ENCODE results near the gene KLC3.
"Not testable (repeated sequence)": the region's sequence is repeated elsewhere in the genome, so short reads cannot be mapped to it uniquely, and the experiment has no call there.

Gene KLC3

DNA sequence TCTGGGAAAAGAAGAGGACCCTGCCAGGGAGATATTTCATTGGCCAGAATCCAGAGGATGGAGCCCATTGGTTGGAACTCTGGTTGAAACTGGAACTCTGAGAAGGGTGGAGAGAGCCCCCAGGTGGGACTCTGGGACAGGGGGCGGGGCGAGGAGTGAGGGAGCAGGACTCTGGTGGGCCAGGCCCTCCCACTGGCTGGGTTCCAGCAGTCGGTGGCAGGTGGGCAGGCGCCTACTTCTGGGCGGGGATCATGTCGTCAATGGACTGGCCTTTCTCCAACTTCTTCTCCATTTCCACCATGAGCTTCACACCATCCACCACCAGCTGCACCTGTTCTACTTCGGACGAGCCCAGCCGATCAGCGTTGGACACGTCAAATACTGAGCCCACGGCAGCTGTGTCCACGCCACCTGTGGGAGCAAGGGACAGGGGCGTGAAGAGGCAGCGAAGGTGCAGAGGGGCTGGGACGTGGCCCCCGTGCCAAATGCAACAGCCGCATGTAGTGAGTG lies 34.0 kb upstream of the KLC3 start:
- no peak for ATAC-seq
- Mint-ChIP-seq H3K4me3 (no peak overlapping the region), H3K36me3 (peaks cover 13% of the 10 kb centered on the region), H3K4me1 (peaks cover 6% of the 10 kb centered on the region), H3K27ac (no peak overlapping the region), H3K9me3 (peaks cover 3% of the 10 kb centered on the region)
- no peak for DNase-seq (ENCODE audit: low spot score in 2 of 2)

DNA sequence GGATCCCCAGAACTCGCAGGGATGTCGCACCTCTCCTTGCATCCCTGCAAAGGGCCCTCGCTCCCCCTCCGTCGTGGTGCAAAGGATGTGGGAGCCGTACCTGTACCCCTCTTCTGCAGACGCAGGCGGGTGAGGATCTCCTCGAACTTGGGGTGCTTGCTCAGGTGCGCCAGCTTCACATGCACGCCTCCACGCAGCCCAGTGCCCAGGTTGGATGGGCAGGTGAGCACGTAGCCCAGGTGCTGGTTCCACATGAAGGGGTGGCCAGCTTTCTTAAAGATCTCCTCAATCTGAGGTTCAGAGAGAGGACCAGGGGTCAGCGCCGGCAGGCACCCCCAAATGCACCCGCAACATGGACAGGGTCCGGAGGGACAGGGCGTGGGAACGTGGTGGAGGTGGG lies 33.2 kb upstream of the KLC3 start:
- no peak overlapping the region for H3K4me3 Mint-ChIP-seq
- H3K36me3 Mint-ChIP-seq, result peaks cover 13% of the 10 kb centered on the region
- peaks cover 3% of the 10 kb centered on the region for H3K9me3 Mint-ChIP-seq
- peak overlapping the region; percentile 69 for H3K27ac Mint-ChIP-seq
- no peak for ATAC-seq
- DNase-seq (ENCODE audit: low spot score in 2 of 2), result no peak
- peaks cover 6% of the 10 kb centered on the region for H3K4me1 Mint-ChIP-seq

DNA sequence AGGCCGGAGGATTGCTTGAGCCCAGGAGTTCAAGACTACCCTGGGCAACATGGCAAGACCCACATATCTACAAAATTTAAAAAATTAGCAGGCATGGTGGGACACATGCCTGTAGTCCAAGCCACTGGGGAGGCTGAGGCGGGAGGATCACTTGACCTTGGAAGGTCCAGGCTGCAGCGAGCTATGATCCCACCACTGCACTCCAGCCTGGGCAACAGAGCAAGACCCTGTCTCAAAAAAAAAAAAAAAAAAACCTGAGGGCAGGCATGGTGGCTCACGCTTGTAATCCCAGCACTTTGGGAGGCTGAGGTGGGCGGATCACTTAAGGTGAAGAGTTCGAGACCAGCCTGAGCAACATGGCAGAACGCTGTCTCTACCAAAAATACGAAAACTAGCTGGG lies 31.2 kb upstream of the KLC3 start:
- not testable (repeated sequence) for ATAC-seq; H3K27ac Mint-ChIP-seq; H3K4me1 Mint-ChIP-seq; H3K4me3 Mint-ChIP-seq; H3K36me3 Mint-ChIP-seq; H3K9me3 Mint-ChIP-seq; DNase-seq (ENCODE audit: low spot score in 2 of 2)

DNA sequence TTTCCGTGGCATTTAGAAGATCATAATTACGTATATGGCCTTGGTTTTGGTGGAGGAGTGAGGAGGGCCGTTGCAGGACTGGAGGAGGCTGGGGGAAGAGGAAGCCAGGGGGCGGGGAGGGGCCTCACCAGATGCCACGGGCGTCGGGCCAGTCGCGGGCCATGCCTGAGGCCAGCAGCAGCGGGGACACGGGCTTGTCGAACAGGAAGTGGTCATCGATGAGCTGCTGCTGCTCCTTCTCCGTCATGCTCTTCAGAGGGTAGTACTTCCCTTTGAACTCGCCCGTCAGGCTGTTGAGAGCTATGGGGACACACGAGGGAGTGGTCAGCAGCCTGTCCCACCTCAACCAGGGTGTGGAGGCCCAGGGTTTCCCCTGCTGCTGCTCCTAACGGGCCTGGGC lies 28.9 kb upstream of the KLC3 start:
- no peaks in the 10 kb centered on the region for H3K9me3 Mint-ChIP-seq
- H3K4me3 Mint-ChIP-seq, result no peak overlapping the region
- DNase-seq (ENCODE audit: low spot score in 2 of 2) (no peak), ATAC-seq (no peak)
- no peak overlapping the region for H3K27ac Mint-ChIP-seq
- H3K4me1 Mint-ChIP-seq, result no peaks in the 10 kb centered on the region
- peaks cover 5% of the 10 kb centered on the region for H3K36me3 Mint-ChIP-seq

DNA sequence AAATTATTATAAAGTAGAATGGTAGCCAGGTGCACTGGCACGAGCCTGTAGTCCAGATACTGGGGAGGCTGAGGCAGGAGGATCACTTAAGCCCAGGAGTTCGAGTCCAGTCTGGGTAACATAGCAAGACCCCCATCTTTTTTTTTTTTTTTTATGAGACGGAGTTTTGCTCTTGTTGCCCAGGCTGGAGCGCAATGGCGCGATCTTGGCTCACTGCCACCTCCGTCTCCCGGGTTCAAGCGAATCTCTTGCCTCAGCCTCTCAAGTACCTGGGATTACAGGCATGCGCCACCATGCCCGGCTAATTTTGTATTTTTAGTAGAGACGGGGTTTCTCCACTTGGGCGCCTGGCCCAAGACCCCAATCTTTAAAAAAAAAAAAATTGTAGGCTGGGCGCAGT lies 28.3 kb upstream of the KLC3 start:
- DNase-seq (ENCODE audit: low spot score in 2 of 2); H3K9me3 Mint-ChIP-seq; H3K4me1 Mint-ChIP-seq; ATAC-seq; H3K4me3 Mint-ChIP-seq; H3K36me3 Mint-ChIP-seq; H3K27ac Mint-ChIP-seq: not testable (repeated sequence)

DNA sequence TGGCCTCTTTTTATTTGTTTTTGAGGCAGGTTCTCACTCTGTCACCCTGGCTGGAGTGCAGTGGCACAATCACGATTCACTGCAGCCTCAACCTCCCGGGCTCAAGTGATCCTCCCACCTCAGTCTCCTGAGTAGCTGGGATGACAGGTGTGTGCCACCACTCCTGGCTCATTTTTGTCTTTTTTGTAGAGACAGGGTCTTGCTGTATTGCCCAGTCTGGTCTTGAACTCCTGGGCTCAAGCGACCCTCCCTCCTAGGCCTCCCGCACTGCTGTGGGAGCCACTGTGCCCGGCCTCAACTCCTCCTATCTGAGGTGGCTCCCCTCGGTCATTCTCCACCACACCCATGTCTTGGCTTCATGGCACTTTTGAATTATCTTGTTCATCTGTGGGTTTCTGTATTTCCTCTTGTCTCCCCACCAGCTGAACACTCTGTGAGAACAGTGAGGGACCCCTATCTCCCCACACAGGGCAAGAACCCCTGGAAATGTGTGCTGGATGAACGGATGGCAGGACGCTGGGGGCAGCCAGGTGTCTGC lies 25.8 kb upstream of the KLC3 start:
- Mint-ChIP-seq H3K27ac (no peak overlapping the region), H3K9me3 (no peaks in the 10 kb centered on the region), H3K4me3 (no peak overlapping the region), H3K36me3 (no peaks in the 10 kb centered on the region), H3K4me1 (no peaks in the 10 kb centered on the region)
- ATAC-seq, result no peak
- no peak for DNase-seq (ENCODE audit: low spot score in 2 of 2)

DNA sequence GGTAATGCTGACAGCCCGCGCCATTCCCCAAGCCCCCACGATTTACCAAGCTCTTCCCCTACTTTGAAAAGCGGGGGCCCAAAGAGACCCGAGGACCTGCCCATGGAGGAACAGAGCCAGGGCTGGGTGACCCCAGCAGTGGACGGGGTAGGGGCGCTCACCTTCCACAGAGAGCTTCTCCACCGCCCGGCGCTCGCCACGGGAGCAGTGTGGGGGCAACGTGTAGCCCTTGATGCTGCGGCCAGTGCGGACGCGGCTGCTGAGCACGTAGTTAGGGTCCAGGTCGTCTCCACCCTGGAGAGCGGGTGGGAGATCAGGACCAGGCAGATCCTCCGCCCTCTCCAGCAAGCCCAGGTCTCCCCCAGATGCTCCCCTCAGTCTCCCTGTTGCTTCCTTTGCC lies 25.2 kb upstream of the KLC3 start:
- Mint-ChIP-seq H3K4me3 (no peak overlapping the region), H3K27ac (no peak overlapping the region), H3K9me3 (no peaks in the 10 kb centered on the region), H3K4me1 (no peaks in the 10 kb centered on the region), H3K36me3 (no peaks in the 10 kb centered on the region)
- no peak for DNase-seq (ENCODE audit: low spot score in 2 of 2)
- no peak for ATAC-seq

DNA sequence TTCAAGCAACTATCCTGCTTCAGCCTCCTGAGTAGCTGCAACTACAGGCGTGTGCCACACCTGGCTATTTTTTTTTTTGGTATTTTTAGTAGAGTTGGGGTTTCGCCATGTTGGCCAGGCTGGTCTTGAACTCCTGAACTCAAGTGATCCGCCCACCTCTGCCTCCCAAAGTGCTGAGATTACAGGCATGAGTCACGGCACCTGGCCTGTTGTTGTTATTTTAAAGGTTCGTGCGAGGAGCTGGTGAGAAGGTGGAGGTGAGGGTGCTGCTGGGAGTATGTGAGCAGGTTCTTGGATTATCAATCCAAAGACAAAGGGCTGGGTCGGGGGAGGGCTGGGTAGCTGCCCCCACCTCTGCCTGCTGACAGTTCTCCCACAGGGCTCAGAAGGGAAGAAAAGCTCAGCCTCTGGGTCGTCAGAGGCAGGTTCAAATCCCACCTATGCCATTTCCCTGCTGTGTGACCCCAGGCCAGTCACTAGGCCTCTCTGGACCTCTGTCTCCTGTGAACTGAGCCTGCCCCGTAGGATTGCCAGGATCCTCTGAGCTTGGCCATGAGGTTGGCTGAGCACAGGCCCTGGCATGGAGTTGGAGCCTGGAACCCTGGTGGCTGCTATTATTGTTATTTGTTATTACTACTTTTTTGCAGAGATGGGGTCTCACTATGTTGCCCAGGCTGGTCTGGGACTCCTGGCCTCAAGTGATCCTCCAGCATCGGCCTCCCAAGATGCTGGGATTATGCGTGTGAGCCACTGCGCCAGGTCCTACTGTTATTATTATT lies 19.4 kb upstream of the KLC3 start:
- H3K4me1 Mint-ChIP-seq, result peaks cover under 1% of the 10 kb centered on the region
- no peak for DNase-seq (ENCODE audit: low spot score in 2 of 2)
- H3K4me3 Mint-ChIP-seq, result no peak overlapping the region
- H3K36me3 Mint-ChIP-seq, result no peaks in the 10 kb centered on the region
- H3K9me3 Mint-ChIP-seq, result no peaks in the 10 kb centered on the region
- H3K27ac Mint-ChIP-seq, result no peak overlapping the region
- ATAC-seq, result no peak

DNA sequence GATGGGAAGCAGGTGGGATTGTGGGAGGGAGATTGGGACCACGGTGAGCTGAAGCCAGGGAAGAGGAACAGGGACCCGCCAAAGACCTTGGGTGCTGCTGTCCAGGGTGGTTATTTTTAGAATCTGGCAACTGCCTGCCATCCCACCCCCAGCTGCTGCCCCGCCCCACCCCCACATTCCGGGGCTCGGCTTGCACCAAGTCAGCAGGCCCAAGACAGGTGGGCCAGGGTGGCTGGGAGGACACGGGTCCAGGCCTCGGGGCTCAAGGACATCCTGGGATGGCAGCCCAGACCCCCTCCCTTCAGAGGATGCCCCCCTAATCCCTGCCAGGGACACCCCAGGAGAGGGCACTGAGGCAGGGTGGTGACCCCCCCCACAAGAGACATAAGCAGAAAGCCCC lies 18.7 kb upstream of the KLC3 start:
- no peak overlapping the region for H3K4me3 Mint-ChIP-seq
- H3K36me3 Mint-ChIP-seq, result no peaks in the 10 kb centered on the region
- ATAC-seq (no peak), DNase-seq (ENCODE audit: low spot score in 2 of 2) (no peak)
- H3K4me1 Mint-ChIP-seq, result peaks cover 5% of the 10 kb centered on the region
- H3K9me3 Mint-ChIP-seq, result no peaks in the 10 kb centered on the region
- no peak overlapping the region for H3K27ac Mint-ChIP-seq

DNA sequence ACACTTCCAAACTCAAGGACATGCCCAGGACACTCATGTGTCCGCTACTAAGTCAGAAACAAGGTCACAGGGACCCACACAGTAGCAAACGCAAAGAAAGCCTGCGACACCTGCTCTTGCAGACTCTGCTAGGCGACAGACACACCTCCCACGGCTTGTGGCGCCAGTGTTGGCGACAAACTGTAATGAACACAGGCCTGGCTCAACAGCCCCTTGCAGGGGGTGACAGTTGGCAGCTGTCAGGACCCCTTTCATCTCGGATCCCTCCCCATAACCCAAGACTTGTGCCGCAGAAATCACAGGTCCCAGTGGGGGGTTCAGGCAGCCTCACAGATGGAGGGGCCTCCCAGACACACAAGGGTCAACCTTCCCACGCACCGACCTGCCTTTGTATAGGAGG lies 18.2 kb upstream of the KLC3 start:
- H3K4me3 Mint-ChIP-seq, result no peak overlapping the region
- H3K9me3 Mint-ChIP-seq, result no peaks in the 10 kb centered on the region
- ATAC-seq (no peak), DNase-seq (ENCODE audit: low spot score in 2 of 2) (no peak)
- H3K36me3 Mint-ChIP-seq, result no peaks in the 10 kb centered on the region
- peaks cover 5% of the 10 kb centered on the region for H3K4me1 Mint-ChIP-seq
- no peak overlapping the region for H3K27ac Mint-ChIP-seq

DNA sequence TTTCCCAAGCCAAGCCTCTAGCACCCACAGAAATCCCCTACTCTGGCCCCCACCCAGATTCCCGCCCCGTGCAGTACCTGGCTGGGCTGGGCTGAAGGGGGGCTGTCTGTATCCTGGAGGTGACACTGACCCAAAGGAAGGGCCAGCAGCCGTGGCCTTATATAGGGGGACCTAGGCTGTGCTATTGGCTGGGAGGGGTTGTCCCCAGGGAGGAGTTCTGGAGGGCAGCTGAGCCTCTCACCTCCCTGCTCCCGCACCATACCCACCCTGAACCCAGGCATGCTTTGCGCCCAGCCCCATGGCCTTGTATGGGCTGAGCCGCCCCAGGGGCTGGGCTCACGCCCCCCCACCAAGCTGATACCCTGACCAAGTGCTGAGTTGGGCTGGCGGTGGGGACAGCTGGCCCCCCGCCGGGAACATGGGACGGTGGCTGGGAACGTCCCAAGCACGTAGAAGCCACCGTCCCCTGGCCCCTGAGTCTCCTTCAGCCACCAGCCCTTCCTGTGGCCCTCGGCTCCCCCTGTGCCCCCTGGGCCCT lies 17.7 kb upstream of the KLC3 start, which contains the start of gene CKM:
Gene CKM (minus strand): TSS at position 132 of the 538 bp plus-strand sequence. CDS start 3,162 bp downstream, outside the sequence.
- ATAC-seq (peak; percentile 5), DNase-seq (ENCODE audit: low spot score in 2 of 2) (no peak)
- Mint-ChIP-seq H3K27ac (no peak within 1 kb of the TSS), H3K4me1 (peaks cover 5% of the 10 kb centered on the region), H3K36me3 (no peaks in the 10 kb centered on the region), H3K4me3 (no peak within 1 kb of the TSS), H3K9me3 (no peaks in the 10 kb centered on the region)

DNA sequence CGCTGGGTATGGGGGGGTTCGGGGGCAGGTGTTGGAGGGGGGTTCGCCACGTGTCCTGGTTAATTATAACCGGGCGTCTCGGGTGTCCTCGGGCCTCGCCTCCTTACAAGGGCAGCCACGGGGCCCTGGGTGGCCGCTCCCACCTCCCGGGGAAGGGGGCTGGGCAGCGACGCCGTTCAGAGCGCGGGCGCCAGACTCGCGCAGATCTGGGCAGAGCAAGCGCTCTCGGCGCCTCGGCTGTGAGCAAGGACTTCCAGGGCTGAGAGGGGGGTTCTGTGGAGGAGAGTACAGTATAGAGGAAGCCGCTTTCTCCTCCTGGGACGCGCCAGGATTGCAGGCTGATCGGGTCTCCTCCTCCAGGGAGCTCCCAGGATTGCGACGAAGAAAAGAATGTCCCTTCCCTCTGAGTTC lies 16.9 kb upstream of the KLC3 start:
- DNase-seq (ENCODE audit: low spot score in 2 of 2) (no peak), ATAC-seq (no peak)
- no peaks in the 10 kb centered on the region for H3K36me3 Mint-ChIP-seq
- H3K27ac Mint-ChIP-seq, result no peak overlapping the region
- H3K4me1 Mint-ChIP-seq, result peaks cover 5% of the 10 kb centered on the region
- H3K9me3 Mint-ChIP-seq, result no peaks in the 10 kb centered on the region
- H3K4me3 Mint-ChIP-seq, result no peak overlapping the region

DNA sequence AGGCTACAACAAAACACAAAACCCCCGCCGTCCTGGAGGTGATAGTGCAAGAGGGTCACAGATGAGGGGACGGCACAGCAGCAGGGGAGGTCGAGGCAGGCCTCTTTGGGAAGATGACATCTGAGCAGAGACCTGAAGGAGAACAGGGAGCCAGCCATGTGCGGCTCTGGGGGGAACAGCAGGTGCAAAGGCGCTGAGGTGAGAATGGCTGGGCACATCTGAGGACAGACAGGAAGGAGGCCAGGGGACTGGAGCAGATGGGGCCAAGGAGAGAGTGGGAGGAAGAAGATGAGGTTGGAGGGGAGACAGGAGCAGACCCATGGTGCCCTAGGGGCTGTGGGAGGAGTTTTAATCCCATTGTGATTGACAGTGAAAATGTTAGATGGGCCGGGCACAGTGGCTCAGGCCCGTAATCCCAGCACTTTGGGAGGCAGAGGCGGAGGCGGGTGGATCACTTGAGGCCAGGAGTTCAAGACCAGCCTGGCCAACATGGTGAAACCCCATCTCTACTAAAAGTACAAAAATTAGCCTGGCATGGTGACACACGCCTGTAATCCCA lies 16.1 kb upstream of the KLC3 start:
- ATAC-seq, result no peak
- H3K36me3 Mint-ChIP-seq, result no peaks in the 10 kb centered on the region

DNA sequence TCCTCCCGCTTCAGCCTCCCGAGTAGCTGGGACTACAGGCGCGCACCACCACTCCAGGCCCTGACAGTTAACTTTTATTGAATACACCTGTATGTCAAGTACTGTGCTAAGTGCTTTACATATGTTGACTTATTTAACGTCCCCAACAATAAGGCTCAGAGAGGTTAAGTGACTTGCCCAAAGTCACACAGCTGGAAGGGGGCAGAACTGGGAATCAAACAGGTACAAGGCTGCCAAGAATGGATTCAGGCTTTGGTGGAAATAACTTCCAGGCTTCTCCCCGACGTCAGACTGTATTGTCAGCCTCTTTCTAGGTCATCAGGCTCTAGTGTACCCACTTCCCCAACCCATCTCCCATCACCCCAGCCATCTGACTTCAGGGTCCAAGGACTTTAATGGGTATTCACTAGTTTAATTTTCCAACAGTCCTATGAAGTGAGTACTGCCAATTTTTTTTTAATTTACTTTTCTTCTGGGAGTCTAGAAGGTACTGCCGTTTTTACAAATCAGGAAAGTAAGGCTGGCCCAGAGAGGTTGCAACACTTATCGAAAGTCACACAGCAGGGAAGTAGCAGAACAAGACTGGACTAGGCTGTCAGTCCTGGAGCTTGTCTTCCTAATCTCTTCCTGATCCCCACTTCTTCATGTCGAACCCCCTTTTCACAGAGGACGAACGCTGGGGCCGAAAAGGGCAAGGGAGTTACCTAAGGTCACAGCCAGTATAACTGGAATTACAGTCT lies 13.0 kb upstream of the KLC3 start:
- DNase-seq (ENCODE audit: low spot score in 2 of 2), result no peak
- Mint-ChIP-seq H3K4me1 (peaks cover 5% of the 10 kb centered on the region), H3K9me3 (no peaks in the 10 kb centered on the region), H3K36me3 (no peaks in the 10 kb centered on the region), H3K4me3 (no peak overlapping the region), H3K27ac (no peak overlapping the region)
- ATAC-seq, result no peak

More for the DNA sequence above, 16.1 kb upstream of the KLC3 start:
- H3K4me1 Mint-ChIP-seq, result peaks cover 5% of the 10 kb centered on the region
- H3K9me3 Mint-ChIP-seq, result no peaks in the 10 kb centered on the region
- no peak overlapping the region for H3K4me3 Mint-ChIP-seq
- DNase-seq (ENCODE audit: low spot score in 2 of 2), result no peak
- no peak overlapping the region for H3K27ac Mint-ChIP-seq

DNA sequence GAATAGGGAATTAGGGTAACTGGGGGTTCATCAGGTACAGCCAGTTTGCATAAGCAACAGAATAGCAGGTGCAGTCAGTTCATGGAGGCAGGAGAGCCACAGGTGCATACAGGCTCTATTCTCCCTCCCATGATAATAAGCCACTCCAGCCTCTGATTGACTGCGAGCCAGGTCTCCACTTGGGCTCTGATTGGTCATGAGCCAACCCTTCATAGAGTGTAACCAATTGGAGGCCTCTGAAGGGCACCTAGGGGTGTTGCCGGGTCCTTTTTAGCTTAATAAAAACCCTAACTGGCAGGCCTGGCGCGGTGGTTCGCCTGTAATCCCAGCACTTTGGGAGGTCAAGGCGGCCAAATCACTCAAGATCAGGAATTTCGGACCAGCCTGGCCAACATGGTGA lies 9.1 kb upstream of the KLC3 start:
- ATAC-seq (no peak), DNase-seq (ENCODE audit: low spot score in 2 of 2) (no peak)
- Mint-ChIP-seq H3K9me3 (no peaks in the 10 kb centered on the region), H3K36me3 (no peaks in the 10 kb centered on the region), H3K4me3 (no peak overlapping the region), H3K4me1 (peaks cover 2% of the 10 kb centered on the region), H3K27ac (no peak overlapping the region)
